GM18507 (cell line): ENCODE data around the gene AHI1.
"Not testable (repeated sequence)": the region's sequence is repeated elsewhere in the genome, so short reads cannot be mapped to it uniquely, and the experiment has no call there.

ENCODE experiments used
- DNase-seq: peaks from one replicate; pipeline ENCODE4 v3.0.0; 2011; ENCODE audit warnings: low read depth; ENCODE audit not compliant: insufficient read length; ENCODE audit errors: extremely low spot score
- FAIRE-seq: peaks from 2 replicates; lab custom pipeline; 2011; peaks lifted over from hg19 to GRCh38; lab: Jason Lieb, UNC

Gene AHI1

GRCh38 chr6:135514706-135515105, 17.2 kb upstream of the AHI1 start:
- FAIRE-seq (no peak), DNase-seq (no peak)

- DNase-seq (peak; percentile 4), FAIRE-seq (peak; percentile 82)
Observed at GRCh38 chr6:135506270-135506997, 8.9 kb upstream of the AHI1 start.

- DNase-seq (no peak), FAIRE-seq (no peak)
Observed at GRCh38 chr6:135505648-135506047, 8.1 kb upstream of the AHI1 start.

- no peak for DNase-seq
- no peak for FAIRE-seq
Observed at GRCh38 chr6:135505222-135505621, 7.7 kb upstream of the AHI1 start.

- no peak for FAIRE-seq
Observed at GRCh38 chr6:135504734-135505133, 7.2 kb upstream of the AHI1 start.

GRCh38 chr6:135503703-135504475, 6.3 kb upstream of the AHI1 start:
- DNase-seq (no peak), FAIRE-seq (no peak)

More at GRCh38 chr6:135504734-135505133, 7.2 kb upstream of the AHI1 start:
- DNase-seq: no peak

- DNase-seq (no peak), FAIRE-seq (peak; percentile 26)
Observed at GRCh38 chr6:135499441-135500340, 2.2 kb upstream of the AHI1 start.

GRCh38 chr6:135498185-135498841, 773 bp upstream of the AHI1 start:
- DNase-seq: peak; percentile 2
- FAIRE-seq: peak; percentile 77

- FAIRE-seq (no peak), DNase-seq (no peak)
Observed at GRCh38 chr6:135496800-135497411, 634 bp downstream of the AHI1 start.

GRCh38 chr6:135493218-135493961, 4.2 kb downstream of the AHI1 start:
- no peak for FAIRE-seq
- DNase-seq: no peak

GRCh38 chr6:135490381-135490780, 7.2 kb downstream of the AHI1 start:
- FAIRE-seq: no peak
- DNase-seq: no peak

- no peak for FAIRE-seq
- no peak for DNase-seq
Observed at GRCh38 chr6:135488023-135488422, 9.5 kb downstream of the AHI1 start.

GRCh38 chr6:135483903-135484302, 13.6 kb downstream of the AHI1 start:
- not testable (repeated sequence) for FAIRE-seq, DNase-seq

GRCh38 chr6:135481783-135482369, 15.7 kb downstream of the AHI1 start:
- no peak for FAIRE-seq

GRCh38 chr6:135479601-135480000, 17.9 kb downstream of the AHI1 start:
- DNase-seq (no peak), FAIRE-seq (no peak)

More at GRCh38 chr6:135481783-135482369, 15.7 kb downstream of the AHI1 start:
- DNase-seq: no peak

- FAIRE-seq (no peak), DNase-seq (no peak)
Observed at GRCh38 chr6:135478626-135479025, 18.9 kb downstream of the AHI1 start.

- no peak for DNase-seq
Observed at GRCh38 chr6:135475292-135475886, 22.2 kb downstream of the AHI1 start.

GRCh38 chr6:135474362-135474761, 23.2 kb downstream of the AHI1 start:
- DNase-seq: no peak
- FAIRE-seq: peak; percentile 35

More at GRCh38 chr6:135475292-135475886, 22.2 kb downstream of the AHI1 start:
- no peak for FAIRE-seq
